ENCODE data around the gene ALCAM. TPM values are rescaled to one million over a fixed set of nuclear protein-coding genes. Genes with fewer than 3 reads are reported as not detected.
A peak's percentile ranks its signal among the peaks of the same experiment; 100 is the strongest.

The ALCAM gene
- total and polyA plus RNA-seq, 8 donors = 11.3 to 121 (median 50.7) TPM

GRCh38 chr3:105610473-105610872 is 243.8 kb downstream of the ALCAM start:
- peaks cover 0 to 12% (median 3%) of the 10 kb centered on the region in 4 donors for H3K4me1 ChIP-seq
- H3K27me3 ChIP-seq = no peaks in the 10 kb centered on the region
- no peaks in the 10 kb centered on the region for H3K36me3 ChIP-seq
- intact Hi-C loops (cut with DNase I; ENCODE audit: low total_unique reads) = no loop called here
- no peak overlapping the region for H3K4me3 ChIP-seq
- H3K27ac ChIP-seq = no peak overlapping the region
- WGBS, 5 donors = 79 to 89% (median 84%) methylated on average over 4 of the region's 4 CpGs
- TF ChIP-seq CTCF (IDR thresholded peaks at IDR 0.05) (no peak), EP300 (IDR thresholded peaks at IDR 0.05) (no peak), POLR2AphosphoS5 (IDR thresholded peaks at IDR 0.05) (no peak), POLR2A (IDR thresholded peaks at IDR 0.05) (no peak)
- H3K9me3 ChIP-seq = no peaks in the 10 kb centered on the region
- DNase-seq = no peak

- TF ChIP-seq POLR2AphosphoS5 (IDR thresholded peaks at IDR 0.05) (peak in 2 of 3 donors; percentile 10 to 56), POLR2A (IDR thresholded peaks at IDR 0.05) (no peak), CTCF (IDR thresholded peaks at IDR 0.05) (no peak), EP300 (IDR thresholded peaks at IDR 0.05) (no peak)
- Histone ChIP-seq H3K36me3 (no peaks in the 10 kb centered on the region), H3K4me3 (no peak overlapping the region), H3K27ac (no peak overlapping the region), H3K4me1 (peaks cover 0 to 12% (median 3%) of the 10 kb centered on the region in 4 donors), H3K9me3 (no peaks in the 10 kb centered on the region), H3K27me3 (no peaks in the 10 kb centered on the region)
- intact Hi-C loops (cut with DNase I; ENCODE audit: low total_unique reads) = no loop called here
- 29 to 62% (median 41%) methylated on average over 5 of the region's 5 CpGs for WGBS, 5 donors
- DNase-seq = peak; percentile 27 to 60
Observed at GRCh38 chr3:105611304-105612192, 244.8 kb downstream of the ALCAM start.

- WGBS, 5 donors = 66 to 79% (median 72%) methylated on average over 2 of the region's 2 CpGs
- TF ChIP-seq EP300 (IDR thresholded peaks at IDR 0.05) = no peak
- no peak for TF ChIP-seq CTCF (IDR thresholded peaks at IDR 0.05)
- TF ChIP-seq POLR2AphosphoS5 (IDR thresholded peaks at IDR 0.05) = no peak
- no peak for TF ChIP-seq POLR2A (IDR thresholded peaks at IDR 0.05)
- Histone ChIP-seq H3K27ac (no peak overlapping the region), H3K27me3 (no peaks in the 10 kb centered on the region), H3K4me3 (no peak overlapping the region), H3K36me3 (no peaks in the 10 kb centered on the region), H3K4me1 (peaks cover 0 to 12% (median 3%) of the 10 kb centered on the region in 4 donors), H3K9me3 (no peaks in the 10 kb centered on the region)
- intact Hi-C loops (cut with DNase I; ENCODE audit: low total_unique reads) = no loop called here
- DNase-seq = no peak
Observed at GRCh38 chr3:105613120-105613519, 246.4 kb downstream of the ALCAM start.

GRCh38 chr3:105614288-105615030 is 247.8 kb downstream of the ALCAM start:
- Histone ChIP-seq H3K27me3 (no peaks in the 10 kb centered on the region), H3K4me1 (peaks cover 0 to 12% (median 3%) of the 10 kb centered on the region in 4 donors), H3K4me3 (no peak overlapping the region), H3K36me3 (no peaks in the 10 kb centered on the region), H3K27ac (no peak overlapping the region), H3K9me3 (no peaks in the 10 kb centered on the region)
- intact Hi-C loops (cut with DNase I; ENCODE audit: low total_unique reads) = no loop called here
- DNase-seq = no peak
- no peak for TF ChIP-seq EP300 (IDR thresholded peaks at IDR 0.05)
- TF ChIP-seq POLR2A (IDR thresholded peaks at IDR 0.05) = no peak
- no peak for TF ChIP-seq CTCF (IDR thresholded peaks at IDR 0.05)

All from stomach (tissue), 9 donors.